GM03348 (cell line): ENCODE results near the gene G6PC3.

Experiments used
- DNase-seq: peaks from one replicate; pipeline ENCODE4 v3.0.0; 2012; ENCODE audit warnings: low spot score

The G6PC3 gene

GRCh38 chr17:44061446-44061845, 9.1 kb upstream of the G6PC3 start:
- peak; percentile 51 for DNase-seq

GRCh38 chr17:44062871-44063270, 7.7 kb upstream of the G6PC3 start:
- DNase-seq = no peak

GRCh38 chr17:44063704-44064639, 6.6 kb upstream of the G6PC3 start:
- DNase-seq = no peak

- DNase-seq = no peak
These were observed 4.8 kb upstream of the G6PC3 start for GRCh38 chr17:44065668-44066203.

GRCh38 chr17:44066204-44066930, 4.2 kb upstream of the G6PC3 start, which contains the start of gene LSM12:
Gene LSM12 (minus strand): TSS chr17:44066671. CDS start chr17:44066587, 84 bp downstream.
- peak; percentile 95 for DNase-seq

- DNase-seq = no peak
These were observed 3.0 kb upstream of the G6PC3 start for GRCh38 chr17:44067545-44067940.

- peak; percentile 36 for DNase-seq
These were observed 521 bp upstream of the G6PC3 start for GRCh38 chr17:44069974-44070454.

- DNase-seq = peak; percentile 78
These were observed 624 bp downstream of the G6PC3 start for GRCh38 chr17:44071198-44071520.

- DNase-seq = peak; percentile 29
These were observed 1.2 kb downstream of the G6PC3 start for GRCh38 chr17:44071772-44072171.

- no peak for DNase-seq
These were observed 3.8 kb downstream of the G6PC3 start for GRCh38 chr17:44074231-44074910.

GRCh38 chr17:44074911-44075285, 4.4 kb downstream of the G6PC3 start:
- DNase-seq = no peak

- no peak for DNase-seq
These were observed 5.2 kb downstream of the G6PC3 start for GRCh38 chr17:44075598-44076293.

- no peak for DNase-seq
These were observed 6.4 kb downstream of the G6PC3 start for GRCh38 chr17:44076716-44077594.

- DNase-seq = no peak
These were observed 7.0 kb downstream of the G6PC3 start for GRCh38 chr17:44077595-44077909.

- no peak for DNase-seq
These were observed 7.9 kb downstream of the G6PC3 start for GRCh38 chr17:44078412-44078811.

- DNase-seq = no peak
These were observed 9.6 kb downstream of the G6PC3 start for GRCh38 chr17:44079877-44080821.

GRCh38 chr17:44081681-44082080, 11.1 kb downstream of the G6PC3 start:
- no peak for DNase-seq

GRCh38 chr17:44082256-44082927, 11.9 kb downstream of the G6PC3 start:
- DNase-seq = no peak

GRCh38 chr17:44083250-44083849, 12.8 kb downstream of the G6PC3 start:
- DNase-seq = no peak
